Spleen (tissue), 11 donors: Measurements from ENCODE around the gene CYP2D6. TPM values are rescaled to one million over a fixed set of nuclear protein-coding genes. Genes with fewer than 3 reads are reported as not detected.
A peak's percentile ranks its signal among the peaks of the same experiment; 100 is the strongest.
"Not testable (repeated sequence)": the region's sequence is repeated elsewhere in the genome, so short reads cannot be mapped to it uniquely, and the experiment has no call there.

Experiments
- DNase-seq: peaks from one replicate; pipeline ENCODE4 v3.0.0-alpha.2; 2020
- H3K27ac ChIP-seq, 8 donors: fragments of 200-600 bp; sonication (generic) in 7 of 8; 1 replicate in 4 of 8; 2 replicates in 4 of 8; pipeline versions ENCODE4 v1.5.0 to v1.8.0; 2016 to 2021; ENCODE audit warnings: inconsistent platforms in 4 of 8, mild to moderate bottlenecking in 4 of 8, moderate library complexity in 1 of 8
- H3K27me3 ChIP-seq, 7 donors: fragments of 200-600 bp; sonication (generic) in 6 of 7; replicated peaks in 1 of 7; 1 replicate in 4 of 7; 2 replicates in 3 of 7; pipeline versions ENCODE4 v1.5.0 to v1.8.0; 2016 to 2021; ENCODE audit warnings: inconsistent platforms in 3 of 7, mild to moderate bottlenecking in 1 of 7
- H3K36me3 ChIP-seq, 6 donors: fragments of 200-600 bp; sonication (generic) in 5 of 6; 1 replicate in 4 of 6; 2 replicates in 2 of 6; pipeline versions ENCODE4 v1.5.0 to v1.8.0; 2016 to 2021; ENCODE audit warnings: inconsistent platforms in 2 of 6
- H3K4me1 ChIP-seq, 6 donors: fragments of 200-600 bp; sonication (generic) in 5 of 6; 1 replicate in 3 of 6; 2 replicates in 3 of 6; pipeline versions ENCODE4 v1.5.0 to v1.8.0; 2016 to 2021; ENCODE audit warnings: inconsistent platforms in 3 of 6
- H3K4me3 ChIP-seq, 8 donors: fragments of 200-600 bp; sonication (generic) in 7 of 8; 1 replicate in 4 of 8; 2 replicates in 4 of 8; pipeline versions ENCODE4 v1.5.0 to v1.8.0; 2016 to 2021; ENCODE audit warnings: inconsistent platforms in 4 of 8, mild to moderate bottlenecking in 4 of 8, moderate library complexity in 2 of 8
- H3K9me3 ChIP-seq, 8 donors: fragments of 200-600 bp; sonication (generic) in 7 of 8; 1 replicate in 4 of 8; 2 replicates in 4 of 8; pipeline versions ENCODE4 v1.5.0 to v1.8.0; 2016 to 2021; ENCODE audit warnings: inconsistent platforms in 4 of 8
- CTCF ChIP-seq, 11 experiments: fragments of 200-600 bp in 7 of 11; fragments of 450-650 bp in 4 of 11; sonication (generic) in 4 of 11; IDR thresholded peaks in 8 of 11; conservative IDR thresholded peaks in 3 of 11; 1 replicate in 7 of 11; 2 replicates in 4 of 11; pipeline versions ENCODE4 v1.4.0 to v1.8.0; 2016 to 2021; ENCODE audit warnings: antibody characterized with exemption in 11 of 11, inconsistent platforms in 4 of 11, mild to moderate bottlenecking in 1 of 11
- POLR2A ChIP-seq, 3 donors: fragments of 450-650 bp; IDR thresholded peaks; one replicate each; pipeline ENCODE4 v1.5.1; 2017; ENCODE audit warnings: antibody characterized with exemption in 3 of 3, mild to moderate bottlenecking in 1 of 3
- POLR2AphosphoS5 ChIP-seq, 3 donors: sonication (generic); formaldehyde crosslinking; IDR thresholded peaks; one replicate each; pipeline ENCODE4 v1.5.1; 2017; ENCODE audit warnings: antibody characterized with exemption in 3 of 3
- WGBS, 5 donors: extraction: QIAGEN DNeasy Blood & Tissue Kit in 3 of 5; methylation state at CpG; one replicate each; pipeline versions ENCODE4 v1.1.5 to v1.1.7; 2013 to 2018; 5-methylcytosine and 5-hydroxymethylcytosine counted together
- intact Hi-C: fragments of 100-400 bp; cut with DNase I; formaldehyde crosslinking; loops from one replicate; pipeline ENCODE4 v1.15.0; 2023; ENCODE audit warnings: low total_unique reads
- polyA plus RNA-seq, 3 donors: library from polyadenylated mRNA; stranded (reverse); fragments of 200-250 nt; gene quantifications; one replicate each; pipeline ENCODE4 v1.2.1, GENCODE V29; 2013
- total RNA-seq, 7 donors: library from RNA; depleted of rRNA in 3 of 7; stranded (reverse); fragments of >200 nt in 3 of 7; fragmentation: NEBNext Ultra II Directional in 4 of 7; extraction: Animal tissue kit (Norgen Biotek cat#: 25700) in 4 of 7; gene quantifications; one replicate each; pipeline versions ENCODE4 v1.1.0 to v1.2.1, GENCODE V29; 2016 to 2021
- donor health status: healthy with polysubstance abuse.
- donor health status: DM: no; HTN: no; CAD: no; lungs with moderate emphysema.
- donor health status: DM: no; HTN: no; CAD: no.
- donor health status: Bipolar disorder and iron deficiency.
- donor health status: healthy.
- donor health status: DM: no; HTN: no; CAD: no.
- donor health status: DM: yes; HTN: yes; CAD: no.

Gene CYP2D6
- total and polyA plus RNA-seq, 10 donors = 1.2 to 3.6 (median 2.4) TPM

GRCh38 chr22:42132457-42132856 is 1.8 kb upstream of the CYP2D6 start:
- Histone ChIP-seq H3K27me3 (peaks cover 0 to 3% (median 0%) of the 10 kb centered on the region in 7 donors), H3K4me1 (no peaks in the 10 kb centered on the region), H3K36me3 (peaks cover 0 to 1% (median 0%) of the 10 kb centered on the region in 6 donors), H3K9me3 (no peaks in the 10 kb centered on the region), H3K4me3 (no peak overlapping the region), H3K27ac (no peak overlapping the region)
- no peak for DNase-seq
- TF ChIP-seq CTCF (IDR thresholded peaks at IDR 0.05 in 8 of 11, conservative IDR thresholded peaks at IDR 0.05 in 3 of 11) = no peak
- TF ChIP-seq POLR2AphosphoS5 (IDR thresholded peaks at IDR 0.05) = peak in 1 of 3 donors; percentile 41
- intact Hi-C loops = no loop called here
- WGBS, 5 donors = 72 to 86% (median 82%) methylated on average over 10 to 13 of the region's 13 CpGs

- intact Hi-C loops = no loop called here
- Histone ChIP-seq H3K4me3 (no peak overlapping the region), H3K27me3 (peaks cover 0 to 3% (median 0%) of the 10 kb centered on the region in 7 donors), H3K36me3 (peaks cover 0 to 7% (median 0%) of the 10 kb centered on the region in 6 donors), H3K9me3 (no peaks in the 10 kb centered on the region), H3K4me1 (no peaks in the 10 kb centered on the region), H3K27ac (no peak overlapping the region)
- 74 to 83% (median 77%) methylated on average over 8 of the region's 8 CpGs for WGBS, 5 donors
- no peak for DNase-seq
- TF ChIP-seq POLR2AphosphoS5 (IDR thresholded peaks at IDR 0.05) = no peak
- TF ChIP-seq POLR2A (IDR thresholded peaks at IDR 0.05) = no peak
- TF ChIP-seq CTCF (IDR thresholded peaks at IDR 0.05 in 8 of 11, conservative IDR thresholded peaks at IDR 0.05 in 3 of 11) = no peak
Observed at GRCh38 chr22:42131562-42131961, 952 bp upstream of the CYP2D6 start.

GRCh38 chr22:42130182-42130581 is 428 bp downstream of the CYP2D6 start:
- H3K27me3 ChIP-seq, H3K27ac ChIP-seq, H3K9me3 ChIP-seq, H3K4me3 ChIP-seq, intact Hi-C loops, H3K36me3 ChIP-seq, H3K4me1 ChIP-seq, DNase-seq: not testable (repeated sequence)
- WGBS, 5 donors = 0 to 46% (median 10%) methylated on average over 1 of the region's 7 CpGs

GRCh38 chr22:42128776-42129694 is 1.6 kb downstream of the CYP2D6 start:
- H3K27ac ChIP-seq, H3K9me3 ChIP-seq, H3K36me3 ChIP-seq, H3K27me3 ChIP-seq, intact Hi-C loops, DNase-seq, H3K4me3 ChIP-seq, H3K4me1 ChIP-seq: not testable (repeated sequence)
- TF ChIP-seq POLR2AphosphoS5 (IDR thresholded peaks at IDR 0.05) = peak in 2 of 3 donors; percentile 22 to 33
- WGBS, 5 donors = 69 to 90% (median 73%) methylated on average over 55 to 65 of the region's 65 CpGs

GRCh38 chr22:42128007-42128406 is 2.6 kb downstream of the CYP2D6 start:
- H3K27me3 ChIP-seq, intact Hi-C loops, H3K9me3 ChIP-seq, H3K27ac ChIP-seq, H3K36me3 ChIP-seq, DNase-seq, H3K4me3 ChIP-seq, H3K4me1 ChIP-seq: not testable (repeated sequence)
- WGBS, 5 donors = 83 to 93% (median 90%) methylated on average over 7 to 13 of the region's 13 CpGs
